ENCODE results near the gene ZFYVE21.

DNA sequence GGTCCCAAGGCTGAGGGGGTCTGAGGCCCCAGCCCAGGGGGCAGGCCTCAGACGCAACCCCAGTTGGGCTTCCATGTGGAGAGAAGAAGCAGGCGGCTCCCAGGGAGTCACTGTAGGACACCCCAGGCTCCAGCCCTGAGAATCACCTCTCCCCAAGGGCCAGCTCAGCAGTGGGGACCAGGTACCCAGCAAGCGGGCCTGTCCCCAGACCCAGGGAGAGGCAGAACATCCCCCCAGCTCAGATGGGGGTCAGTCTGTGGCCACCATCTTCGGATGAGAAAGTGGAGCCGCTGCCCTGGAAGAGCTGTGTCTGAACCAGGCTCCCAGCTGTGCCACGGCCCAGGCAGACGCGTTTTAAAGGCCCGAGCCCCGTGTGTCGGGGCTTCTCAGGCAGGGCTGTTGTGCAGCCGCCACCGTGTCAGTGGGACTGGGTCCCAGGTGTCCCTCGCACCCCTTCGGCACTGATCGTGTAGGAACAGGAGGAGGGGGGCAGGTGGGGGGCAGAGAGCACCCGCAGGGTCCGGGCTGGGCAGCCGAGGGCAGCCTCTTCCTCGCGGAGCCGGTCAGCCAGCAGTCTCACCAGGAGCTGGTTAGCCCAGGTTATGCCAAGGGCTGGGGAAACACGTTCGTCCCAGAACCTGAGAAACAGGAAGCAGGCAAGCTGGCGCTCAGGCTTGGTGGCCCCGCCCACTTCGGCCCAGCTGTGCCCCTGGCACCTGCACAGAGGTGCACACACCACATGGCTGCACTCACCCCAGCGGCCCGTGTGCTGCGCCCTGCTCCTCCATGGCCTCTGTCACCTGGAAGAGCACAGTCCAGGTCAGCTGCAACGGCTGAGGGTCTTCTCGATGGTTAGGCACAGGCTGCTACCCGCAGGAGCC lies 17.0 kb upstream of the ZFYVE21 start:
- TF ChIP-seq, protein P1, sequence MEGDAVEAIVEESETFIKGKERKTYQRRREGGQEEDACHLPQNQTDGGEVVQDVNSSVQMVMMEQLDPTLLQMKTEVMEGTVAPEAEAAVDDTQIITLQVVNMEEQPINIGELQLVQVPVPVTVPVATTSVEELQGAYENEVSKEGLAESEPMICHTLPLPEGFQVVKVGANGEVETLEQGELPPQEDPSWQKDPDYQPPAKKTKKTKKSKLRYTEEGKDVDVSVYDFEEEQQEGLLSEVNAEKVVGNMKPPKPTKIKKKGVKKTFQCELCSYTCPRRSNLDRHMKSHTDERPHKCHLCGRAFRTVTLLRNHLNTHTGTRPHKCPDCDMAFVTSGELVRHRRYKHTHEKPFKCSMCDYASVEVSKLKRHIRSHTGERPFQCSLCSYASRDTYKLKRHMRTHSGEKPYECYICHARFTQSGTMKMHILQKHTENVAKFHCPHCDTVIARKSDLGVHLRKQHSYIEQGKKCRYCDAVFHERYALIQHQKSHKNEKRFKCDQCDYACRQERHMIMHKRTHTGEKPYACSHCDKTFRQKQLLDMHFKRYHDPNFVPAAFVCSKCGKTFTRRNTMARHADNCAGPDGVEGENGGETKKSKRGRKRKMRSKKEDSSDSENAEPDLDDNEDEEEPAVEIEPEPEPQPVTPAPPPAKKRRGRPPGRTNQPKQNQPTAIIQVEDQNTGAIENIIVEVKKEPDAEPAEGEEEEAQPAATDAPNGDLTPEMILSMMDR (IDR thresholded peaks at IDR 0.05 in 8 of 11, conservative IDR thresholded peaks at IDR 0.05 in 3 of 11): no peak
- peak; percentile 42 to 78 (median 76) for TF ChIP-seq POLR2AphosphoS5 (IDR thresholded peaks at IDR 0.05)

All from spleen (tissue), 7 donors.